Smooth muscle cell (in vitro differentiated cells): ENCODE measurements around the gene GNG12. TPM values are rescaled to one million over a fixed set of nuclear protein-coding genes. Genes with fewer than 3 reads are reported as not detected.

Source experiments
- DNase-seq: peaks from one replicate; lab custom pipeline; 2025; ENCODE audit not compliant: unreplicated experiment; lab: John Stamatoyannopoulos, UW
- H2AFZ ChIP-seq: fragments of 200-600 bp; sonication (generic); 2 replicates; pipeline ENCODE4 v1.6.0; 2016; ENCODE audit warnings: antibody characterized with exemption, low read depth, mild to moderate bottlenecking
- H3F3A ChIP-seq: fragments of 200-600 bp; sonication (generic); 2 replicates; pipeline ENCODE4 v1.6.0; 2017; ENCODE audit warnings: antibody characterized with exemption, low read depth
- H3K27ac ChIP-seq: fragments of 200-600 bp; sonication (generic); 2 replicates; pipeline ENCODE4 v1.5.1; 2016; ENCODE audit warnings: low read depth, mild to moderate bottlenecking
- H3K27me3 ChIP-seq: fragments of 200-600 bp; sonication (generic); 2 replicates; pipeline ENCODE4 v1.6.1; 2016; ENCODE audit warnings: low read depth, mild to moderate bottlenecking
- H3K36me3 ChIP-seq: fragments of 200-600 bp; sonication (generic); 2 replicates; pipeline ENCODE4 v1.5.1; 2016; ENCODE audit warnings: low read depth
- H3K4me1 ChIP-seq: fragments of 200-600 bp; sonication (generic); 2 replicates; pipeline ENCODE4 v1.5.1; 2016; ENCODE audit warnings: low read depth
- H3K4me2 ChIP-seq: fragments of 200-600 bp; sonication (generic); 2 replicates; pipeline ENCODE4 v1.6.0; 2016; ENCODE audit warnings: mild to moderate bottlenecking
- H3K4me3 ChIP-seq: fragments of 200-600 bp; sonication (generic); 2 replicates; pipeline ENCODE4 v1.5.1; 2016; ENCODE audit warnings: mild to moderate bottlenecking
- H3K79me2 ChIP-seq: fragments of 200-600 bp; sonication (generic); 2 replicates; pipeline ENCODE4 v1.6.0; 2016; ENCODE audit warnings: low read depth, mild to moderate bottlenecking
- H3K9ac ChIP-seq: fragments of 200-600 bp; sonication (generic); 2 replicates; pipeline ENCODE4 v1.6.0; 2016; ENCODE audit warnings: low read depth
- H3K9me3 ChIP-seq: fragments of 200-600 bp; sonication (generic); replicated peaks from 2 replicates; pipeline ENCODE4 v1.5.1; 2016; ENCODE audit warnings: low read depth
- H4K20me1 ChIP-seq: fragments of 200-600 bp; sonication (generic); 2 replicates; pipeline ENCODE4 v1.6.0; 2016; ENCODE audit warnings: low read depth
- WGBS: methylation state at CpG from one replicate; pipeline ENCODE4 v1.1.7; 2016; ENCODE audit warnings: low lambda C conversion rate; 5-methylcytosine and 5-hydroxymethylcytosine counted together
- polyA plus RNA-seq: library from polyadenylated mRNA; unstranded; fragments of >200 nt; fragmentation: Nextera tagmentation; extraction: Ambion mirVana; gene quantifications from 2 replicates; pipeline ENCODE4 v1.2.1, GENCODE V29; 2016
- total RNA-seq: library from RNA; depleted of rRNA; stranded (reverse); fragments of >200 nt; gene quantifications from 2 replicates; pipeline ENCODE4 v1.2.3, GENCODE V29; 2014
- TF ChIP-seq, protein P1 (sequence below): fragments of 200-600 bp; sonication (generic); IDR thresholded peaks from 2 replicates; pipeline ENCODE4 v1.5.1; 2017; ENCODE audit warnings: borderline replicate concordance, mild to moderate bottlenecking, antibody characterized with exemption; ENCODE audit not compliant: insufficient read depth, poor library complexity, severe bottlenecking

The GNG12 gene
- total and polyA plus RNA-seq, 2 experiments from 2014 or later = 54.6 to 86.6 TPM

DNA sequence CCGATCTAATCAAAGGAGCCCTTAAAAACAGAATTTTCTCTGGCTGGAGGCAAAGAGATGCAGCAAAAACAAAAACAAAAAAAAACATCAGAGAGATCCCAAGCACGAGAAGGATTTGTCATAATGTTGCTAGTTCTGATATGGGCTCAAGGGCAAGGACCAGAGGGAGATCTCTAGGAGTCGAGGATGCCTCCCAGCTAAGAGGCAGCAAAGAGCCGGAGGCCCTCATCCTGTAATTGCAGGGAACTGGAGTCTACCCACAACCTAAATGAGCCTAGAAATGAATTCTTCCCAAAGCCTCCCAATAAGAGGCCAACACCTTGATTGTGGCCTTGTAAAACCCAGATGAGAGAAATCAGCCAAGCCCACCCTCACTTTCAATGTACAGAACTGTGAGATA is 12.0 kb downstream of the GNG12 start:
- H3K79me2 ChIP-seq = peaks cover 80% of the 10 kb centered on the region
- H3K27me3 ChIP-seq = no peaks in the 10 kb centered on the region
- peaks cover 99% of the 10 kb centered on the region for H4K20me1 ChIP-seq
- H2AFZ ChIP-seq = no peak overlapping the region
- WGBS = 77% methylated on average over 4 of the region's 4 CpGs
- TF ChIP-seq, protein P1, sequence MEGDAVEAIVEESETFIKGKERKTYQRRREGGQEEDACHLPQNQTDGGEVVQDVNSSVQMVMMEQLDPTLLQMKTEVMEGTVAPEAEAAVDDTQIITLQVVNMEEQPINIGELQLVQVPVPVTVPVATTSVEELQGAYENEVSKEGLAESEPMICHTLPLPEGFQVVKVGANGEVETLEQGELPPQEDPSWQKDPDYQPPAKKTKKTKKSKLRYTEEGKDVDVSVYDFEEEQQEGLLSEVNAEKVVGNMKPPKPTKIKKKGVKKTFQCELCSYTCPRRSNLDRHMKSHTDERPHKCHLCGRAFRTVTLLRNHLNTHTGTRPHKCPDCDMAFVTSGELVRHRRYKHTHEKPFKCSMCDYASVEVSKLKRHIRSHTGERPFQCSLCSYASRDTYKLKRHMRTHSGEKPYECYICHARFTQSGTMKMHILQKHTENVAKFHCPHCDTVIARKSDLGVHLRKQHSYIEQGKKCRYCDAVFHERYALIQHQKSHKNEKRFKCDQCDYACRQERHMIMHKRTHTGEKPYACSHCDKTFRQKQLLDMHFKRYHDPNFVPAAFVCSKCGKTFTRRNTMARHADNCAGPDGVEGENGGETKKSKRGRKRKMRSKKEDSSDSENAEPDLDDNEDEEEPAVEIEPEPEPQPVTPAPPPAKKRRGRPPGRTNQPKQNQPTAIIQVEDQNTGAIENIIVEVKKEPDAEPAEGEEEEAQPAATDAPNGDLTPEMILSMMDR = no peak
- no peaks in the 10 kb centered on the region for H3K4me1 ChIP-seq
- DNase-seq = no peak
- no peaks in the 10 kb centered on the region for H3F3A ChIP-seq
- no peaks in the 10 kb centered on the region for H3K36me3 ChIP-seq
- no peaks in the 10 kb centered on the region for H3K9me3 ChIP-seq
- H3K4me2 ChIP-seq = no peak overlapping the region
- H3K4me3 ChIP-seq = no peak overlapping the region
- no peak overlapping the region for H3K27ac ChIP-seq
- no peak overlapping the region for H3K9ac ChIP-seq

DNA sequence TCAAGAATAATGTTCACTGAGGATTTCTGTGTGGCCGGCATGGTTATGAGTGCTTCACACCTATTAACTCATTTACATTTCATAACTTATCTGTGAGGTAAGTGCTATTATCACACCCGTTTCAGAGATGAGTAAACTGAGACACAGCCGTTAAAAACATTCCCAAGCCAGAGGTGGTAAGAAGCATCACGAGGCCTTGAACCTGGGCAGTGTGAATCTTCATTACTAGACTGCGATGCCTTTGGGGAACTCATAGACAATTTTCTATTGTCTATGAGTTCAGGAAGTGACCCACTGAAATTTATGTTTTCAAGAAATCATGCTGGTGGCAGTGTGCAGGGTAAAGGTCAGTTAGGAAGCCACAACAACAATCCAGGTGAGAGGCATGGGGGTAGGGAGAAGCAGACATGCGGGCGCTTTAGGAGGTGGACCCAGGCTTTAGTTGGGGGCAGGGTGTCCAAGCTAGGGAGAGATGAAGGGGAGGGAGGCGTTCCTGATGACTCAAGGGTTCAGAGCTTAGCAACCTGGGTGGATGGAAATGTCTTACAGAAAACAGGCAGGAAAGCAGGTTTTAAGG is 14.5 kb downstream of the GNG12 start:
- no peak overlapping the region for H2AFZ ChIP-seq
- H3K27me3 ChIP-seq = no peaks in the 10 kb centered on the region
- peaks cover 74% of the 10 kb centered on the region for H3K79me2 ChIP-seq
- no peaks in the 10 kb centered on the region for H3K4me1 ChIP-seq
- H3K36me3 ChIP-seq = no peaks in the 10 kb centered on the region
- WGBS = 87% methylated on average over 8 of the region's 8 CpGs
- TF ChIP-seq, protein P1 = no peak
- H4K20me1 ChIP-seq = peaks cover 98% of the 10 kb centered on the region
- no peaks in the 10 kb centered on the region for H3F3A ChIP-seq
- no peak for DNase-seq
- no peaks in the 10 kb centered on the region for H3K9me3 ChIP-seq
- no peak overlapping the region for H3K4me3 ChIP-seq
- H3K27ac ChIP-seq = no peak overlapping the region
- no peak overlapping the region for H3K9ac ChIP-seq
- H3K4me2 ChIP-seq = no peak overlapping the region

DNA sequence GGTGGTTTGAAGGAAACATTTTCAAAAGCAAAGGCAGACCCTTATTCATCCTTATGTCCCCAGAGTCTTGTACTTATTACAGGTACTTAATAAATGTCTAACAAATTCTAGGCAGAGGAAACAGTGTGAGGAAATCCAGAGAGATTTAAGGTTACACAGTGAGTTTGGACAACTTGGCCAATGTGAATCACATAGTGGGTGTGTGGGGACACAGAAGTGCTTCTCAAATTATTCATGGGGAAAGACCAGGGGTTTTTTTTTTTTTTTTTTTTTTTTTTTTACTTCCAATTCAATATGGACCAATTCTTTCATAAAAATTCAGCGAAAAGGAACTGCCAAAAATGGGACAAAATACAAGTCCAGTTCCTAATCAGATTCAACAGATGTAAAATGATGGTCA is 15.1 kb downstream of the GNG12 start:
- Histone ChIP-seq H3K9me3 (no peaks in the 10 kb centered on the region), H2AFZ (no peak overlapping the region), H3K9ac (no peak overlapping the region), H3K4me3 (no peak overlapping the region), H3K4me2 (no peak overlapping the region), H3K4me1 (no peaks in the 10 kb centered on the region), H3K27me3 (no peaks in the 10 kb centered on the region), H4K20me1 (peaks cover 97% of the 10 kb centered on the region), H3K27ac (no peak overlapping the region), H3K36me3 (no peaks in the 10 kb centered on the region), H3K79me2 (peaks cover 68% of the 10 kb centered on the region), H3F3A (no peaks in the 10 kb centered on the region)
- TF ChIP-seq, protein P1 = no peak
- 96% methylated on average over 1 of the region's 1 CpG for WGBS
- DNase-seq = no peak

DNA sequence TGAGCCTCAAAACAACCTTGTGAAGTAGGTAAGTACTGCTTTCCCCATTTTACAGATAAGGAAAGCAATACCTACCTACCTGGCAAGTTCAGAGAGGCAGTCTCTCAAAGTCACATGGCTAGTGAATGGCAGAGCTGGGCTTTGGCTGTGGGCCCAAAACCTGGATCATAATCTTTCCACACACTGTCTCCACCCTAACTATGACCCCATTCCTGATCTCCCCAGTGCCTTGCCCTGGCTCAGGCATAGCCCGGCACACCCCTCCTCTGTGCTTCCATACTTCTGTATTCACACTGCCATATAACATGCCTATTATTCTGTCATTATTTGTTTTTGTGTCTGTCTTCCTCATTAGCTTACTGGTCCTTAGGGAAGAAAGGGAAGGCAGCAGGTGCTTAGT is 15.9 kb downstream of the GNG12 start:
- no peak overlapping the region for H2AFZ ChIP-seq
- TF ChIP-seq, protein P1 = no peak

More for the DNA sequence above, 15.9 kb downstream of the GNG12 start:
- Histone ChIP-seq H3K4me3 (no peak overlapping the region), H4K20me1 (peaks cover 97% of the 10 kb centered on the region), H3K79me2 (peaks cover 61% of the 10 kb centered on the region), H3K4me1 (no peaks in the 10 kb centered on the region), H3F3A (no peaks in the 10 kb centered on the region), H3K9ac (no peak overlapping the region), H3K9me3 (no peaks in the 10 kb centered on the region), H3K27me3 (no peaks in the 10 kb centered on the region), H3K36me3 (no peaks in the 10 kb centered on the region), H3K27ac (no peak overlapping the region), H3K4me2 (no peak overlapping the region)
- WGBS = 100% methylated on average over 1 of the region's 1 CpG
- no peak for DNase-seq
